Astrocyte of the spinal cord (primary cell): ENCODE data around the gene LTC4S.

Source experiments
- DNase-seq: peaks from one replicate; pipeline ENCODE4 v3.0.0; 2011; ENCODE audit warnings: low read depth, low spot score
- H3K4me3 ChIP-seq: 2 replicates; pipeline ENCODE4 v1.5.1; 2011; ENCODE audit warnings: low read depth, mild to moderate bottlenecking, low read length, moderate library complexity
- in situ Hi-C: cut with HindIII; loops from 2 replicates; pipeline ENCODE4 v1.10.0; 2017; ENCODE audit warnings: low sequenced_read_pairs
- TF ChIP-seq, protein P1 (sequence below): IDR thresholded peaks from 2 replicates; pipeline ENCODE4 v1.5.1; 2012; ENCODE audit warnings: low read depth, mild to moderate bottlenecking, low read length, inconsistent platforms

LTC4S gene

DNA sequence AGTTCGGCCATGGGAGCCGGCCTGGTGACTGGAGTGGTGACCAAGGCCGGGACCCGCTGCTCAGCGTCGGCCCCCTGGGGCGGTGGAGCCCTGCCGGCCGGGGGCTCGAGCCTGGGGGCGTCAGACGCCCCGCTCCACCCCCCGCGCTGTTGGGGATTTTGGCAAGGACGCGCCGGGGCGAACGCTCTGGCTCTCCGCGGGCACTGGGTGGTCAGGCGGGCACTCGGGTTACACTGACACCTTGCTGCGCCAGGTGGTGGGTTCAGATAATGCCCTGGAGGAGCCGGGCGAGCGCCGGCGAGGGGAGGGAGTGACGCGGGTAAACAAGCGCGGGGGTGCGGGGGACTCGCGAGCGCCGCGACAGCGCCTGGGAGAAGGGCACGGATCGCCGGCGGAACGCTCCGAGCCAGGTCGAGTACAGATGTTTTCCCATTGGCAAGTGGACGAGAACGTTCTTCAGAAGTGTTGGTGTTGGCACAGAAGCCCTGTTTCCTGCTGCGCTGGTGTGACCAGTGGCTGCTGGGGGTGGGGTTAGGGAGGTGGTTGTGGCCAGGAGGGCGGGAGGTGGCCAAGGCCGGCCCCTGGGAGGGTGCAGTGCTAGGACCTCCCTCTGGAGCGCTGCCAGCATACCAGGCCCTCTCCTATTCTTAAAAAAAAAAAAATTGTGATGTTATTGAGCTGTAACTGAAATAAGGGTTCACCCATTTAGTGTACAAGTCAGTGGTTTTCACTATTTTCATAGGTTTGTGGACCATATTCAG lies 27.7 kb downstream of the LTC4S start:
- in situ Hi-C loops = no loop called here
- DNase-seq = peak; percentile 97
- TF ChIP-seq, protein P1, sequence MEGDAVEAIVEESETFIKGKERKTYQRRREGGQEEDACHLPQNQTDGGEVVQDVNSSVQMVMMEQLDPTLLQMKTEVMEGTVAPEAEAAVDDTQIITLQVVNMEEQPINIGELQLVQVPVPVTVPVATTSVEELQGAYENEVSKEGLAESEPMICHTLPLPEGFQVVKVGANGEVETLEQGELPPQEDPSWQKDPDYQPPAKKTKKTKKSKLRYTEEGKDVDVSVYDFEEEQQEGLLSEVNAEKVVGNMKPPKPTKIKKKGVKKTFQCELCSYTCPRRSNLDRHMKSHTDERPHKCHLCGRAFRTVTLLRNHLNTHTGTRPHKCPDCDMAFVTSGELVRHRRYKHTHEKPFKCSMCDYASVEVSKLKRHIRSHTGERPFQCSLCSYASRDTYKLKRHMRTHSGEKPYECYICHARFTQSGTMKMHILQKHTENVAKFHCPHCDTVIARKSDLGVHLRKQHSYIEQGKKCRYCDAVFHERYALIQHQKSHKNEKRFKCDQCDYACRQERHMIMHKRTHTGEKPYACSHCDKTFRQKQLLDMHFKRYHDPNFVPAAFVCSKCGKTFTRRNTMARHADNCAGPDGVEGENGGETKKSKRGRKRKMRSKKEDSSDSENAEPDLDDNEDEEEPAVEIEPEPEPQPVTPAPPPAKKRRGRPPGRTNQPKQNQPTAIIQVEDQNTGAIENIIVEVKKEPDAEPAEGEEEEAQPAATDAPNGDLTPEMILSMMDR = no peak
- peak overlapping the region; percentile 80 for H3K4me3 ChIP-seq

DNA sequence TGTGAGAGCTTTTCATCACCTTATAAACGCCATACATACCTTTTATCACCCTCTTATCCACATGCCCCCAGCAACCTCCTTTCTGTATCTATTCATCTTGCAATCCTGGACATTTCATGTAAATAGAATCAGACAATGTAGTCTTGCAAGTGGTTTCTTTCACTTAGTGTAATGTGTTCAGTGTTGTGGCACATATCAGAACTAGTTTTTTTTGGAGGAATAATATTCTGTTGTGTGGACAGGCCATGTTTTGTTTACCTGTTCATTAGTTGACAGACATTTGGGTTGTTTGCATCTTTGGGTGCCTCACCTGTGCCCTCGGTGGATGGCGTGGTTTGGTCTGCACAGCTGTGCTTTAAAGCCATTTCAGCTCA lies 28.3 kb downstream of the LTC4S start:
- H3K4me3 ChIP-seq = peak overlapping the region; percentile 80
- in situ Hi-C loops = no loop called here
- TF ChIP-seq, protein P1 = no peak
- no peak for DNase-seq

DNA sequence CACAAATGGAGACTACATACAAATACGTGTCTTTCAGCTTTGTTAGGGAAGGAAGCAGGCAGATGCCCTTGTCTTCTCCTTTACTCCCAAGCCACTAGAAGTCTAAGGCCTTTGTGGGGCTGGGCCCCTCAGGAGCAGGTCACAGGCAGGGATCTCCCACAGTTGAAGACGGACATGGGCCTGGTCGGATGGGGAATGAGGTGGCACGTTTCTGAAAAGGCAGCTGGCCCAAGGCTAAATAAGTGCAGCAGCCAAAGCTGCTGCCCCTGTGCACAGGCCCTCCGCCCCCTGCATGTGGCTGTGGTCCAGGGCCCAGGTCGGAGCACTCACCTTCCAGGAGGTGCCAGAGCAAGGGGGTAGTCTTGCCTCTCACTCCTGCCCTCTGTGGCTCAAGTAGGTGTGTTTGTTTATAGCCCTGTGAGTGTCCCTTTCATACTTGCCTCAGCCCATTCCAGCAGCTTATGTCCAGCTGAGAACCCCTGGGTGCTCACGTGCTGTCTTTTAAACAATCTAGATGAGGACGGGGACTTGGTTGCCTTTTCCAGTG lies 28.7 kb downstream of the LTC4S start:
- in situ Hi-C loops = no loop called here

DNA sequence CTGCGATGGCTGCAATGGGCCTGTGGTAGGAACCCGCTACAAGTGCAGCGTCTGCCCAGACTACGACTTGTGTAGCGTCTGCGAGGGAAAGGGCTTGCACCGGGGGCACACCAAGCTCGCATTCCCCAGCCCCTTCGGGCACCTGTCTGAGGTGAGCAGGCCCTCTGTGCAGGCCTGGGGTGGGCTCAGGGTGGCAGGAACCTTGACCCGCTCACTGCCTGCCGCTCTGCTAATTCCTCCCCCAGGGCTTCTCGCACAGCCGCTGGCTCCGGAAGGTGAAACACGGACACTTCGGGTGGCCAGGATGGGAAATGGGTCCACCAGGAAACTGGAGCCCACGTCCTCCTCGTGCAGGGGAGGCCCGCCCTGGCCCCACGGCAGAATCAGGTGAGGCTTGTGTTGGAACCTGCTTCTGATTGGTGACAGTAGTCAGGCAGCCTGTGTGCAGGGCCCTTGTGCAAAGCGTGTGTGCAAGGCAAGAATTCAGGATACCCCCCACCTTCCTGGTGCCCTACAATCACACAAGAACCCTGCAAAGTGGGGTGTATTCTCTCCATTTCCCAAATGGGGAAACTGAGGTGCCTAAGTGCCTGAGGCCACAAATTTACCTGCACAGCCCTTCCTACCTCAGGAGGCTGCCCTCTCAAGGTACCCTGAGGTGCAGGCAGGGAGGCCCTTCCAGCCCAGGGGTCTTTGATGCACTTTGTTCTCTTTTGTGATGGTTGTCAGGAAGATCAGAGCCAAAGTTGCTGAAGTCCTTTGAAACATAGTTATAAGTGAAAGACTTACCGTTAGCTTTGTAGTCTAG lies 30.4 kb downstream of the LTC4S start:
- no peak overlapping the region for H3K4me3 ChIP-seq
- TF ChIP-seq, protein P1 = no peak
- in situ Hi-C loops = no loop called here
- no peak for DNase-seq

More for the DNA sequence above, 28.7 kb downstream of the LTC4S start:
- TF ChIP-seq, protein P1 = no peak
- H3K4me3 ChIP-seq = peak overlapping the region; percentile 80
- DNase-seq = no peak

DNA sequence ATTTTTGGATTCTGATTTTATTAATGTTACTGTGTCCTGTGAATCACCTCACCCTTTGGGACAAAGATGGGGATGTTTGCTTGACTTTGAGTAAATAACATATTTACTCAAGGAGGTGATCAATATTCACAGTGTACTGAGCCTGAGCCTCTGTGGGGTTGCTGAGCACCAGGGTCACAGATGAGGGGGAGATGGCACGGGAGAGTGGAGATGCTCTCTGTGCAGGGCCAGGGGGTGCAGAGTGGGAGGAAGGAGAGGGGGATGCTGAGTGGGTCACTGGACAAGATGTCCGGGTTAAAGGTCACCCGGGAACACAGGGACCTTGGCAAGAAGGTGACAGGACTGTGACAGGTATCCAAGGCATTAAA lies 30.9 kb downstream of the LTC4S start:
- TF ChIP-seq, protein P1 = no peak
- no peak for DNase-seq
- in situ Hi-C loops = no loop called here
- no peak overlapping the region for H3K4me3 ChIP-seq

DNA sequence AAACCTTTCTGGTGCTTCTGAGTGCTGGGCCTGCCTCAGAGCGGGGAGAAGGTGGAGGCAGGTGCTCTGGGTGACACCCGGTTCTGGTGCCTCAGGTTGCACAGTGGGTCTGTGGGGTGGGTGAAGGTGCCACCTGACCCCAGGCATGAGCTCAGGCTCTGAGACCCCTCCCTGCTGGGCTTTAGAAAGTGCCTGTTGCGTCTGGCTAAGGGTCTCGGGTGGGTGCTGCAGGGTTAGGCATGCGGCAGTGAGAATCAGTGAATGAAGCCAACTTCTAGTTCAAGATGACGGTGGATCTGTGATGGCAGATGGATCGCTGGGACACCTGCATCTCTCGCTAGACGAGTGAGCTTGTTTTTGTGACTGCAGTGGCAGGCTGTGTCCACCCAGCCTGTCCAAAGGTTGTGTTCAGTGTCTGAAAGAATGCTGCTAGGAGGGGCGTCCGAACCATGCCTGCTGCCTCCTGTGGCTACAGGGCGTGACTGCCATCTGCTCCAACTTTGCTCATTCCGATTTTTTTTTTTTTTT lies 31.9 kb downstream of the LTC4S start:
- TF ChIP-seq, protein P1 = no peak
- no peak overlapping the region for H3K4me3 ChIP-seq
- in situ Hi-C loops = no loop called here
- DNase-seq = no peak
